Measurements from ENCODE around the gene OXSR1.

DNA sequence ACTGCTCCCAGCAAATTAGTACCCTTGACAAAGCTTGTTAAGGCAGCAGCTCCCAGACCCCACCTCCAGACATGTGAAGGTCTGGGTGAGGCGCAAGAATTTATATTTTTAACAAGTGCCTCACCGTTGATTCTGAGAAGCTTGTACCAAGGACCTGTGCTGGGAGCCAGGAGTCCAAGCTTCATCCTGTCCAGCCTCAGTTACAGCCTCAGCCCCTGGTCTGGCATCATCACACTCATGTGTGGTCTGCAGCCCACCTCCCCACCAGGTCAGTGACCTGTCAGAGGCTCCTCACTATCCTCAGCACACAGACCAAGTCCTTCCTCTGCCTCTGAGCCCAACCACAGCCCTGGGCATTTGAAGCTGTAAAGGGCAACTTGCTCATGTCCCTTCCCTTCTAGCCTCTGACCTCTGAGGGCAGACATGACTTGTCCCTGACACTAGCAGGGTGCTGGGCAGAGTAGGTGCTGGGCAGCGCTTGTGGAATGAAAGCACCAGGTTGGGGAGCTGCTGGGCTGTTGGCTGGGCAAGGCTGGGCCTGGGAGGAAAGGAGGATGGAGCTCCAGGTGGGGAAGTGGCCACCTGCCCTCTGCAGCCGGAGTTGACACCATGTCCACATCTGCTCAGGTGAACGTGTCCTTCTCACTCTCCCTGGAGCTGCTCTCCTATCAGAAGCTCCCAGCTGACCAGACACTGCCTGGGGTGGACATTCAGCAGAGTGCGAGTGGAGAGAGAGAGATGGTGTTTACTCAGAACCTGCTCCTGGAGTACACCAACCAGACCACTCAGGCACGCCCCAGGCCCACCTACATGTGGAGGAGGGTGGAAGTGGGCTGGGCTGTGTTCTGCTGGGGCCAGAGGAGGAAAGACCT, 45.3 kb upstream of the OXSR1 start:
- TF ChIP-seq, protein P1, sequence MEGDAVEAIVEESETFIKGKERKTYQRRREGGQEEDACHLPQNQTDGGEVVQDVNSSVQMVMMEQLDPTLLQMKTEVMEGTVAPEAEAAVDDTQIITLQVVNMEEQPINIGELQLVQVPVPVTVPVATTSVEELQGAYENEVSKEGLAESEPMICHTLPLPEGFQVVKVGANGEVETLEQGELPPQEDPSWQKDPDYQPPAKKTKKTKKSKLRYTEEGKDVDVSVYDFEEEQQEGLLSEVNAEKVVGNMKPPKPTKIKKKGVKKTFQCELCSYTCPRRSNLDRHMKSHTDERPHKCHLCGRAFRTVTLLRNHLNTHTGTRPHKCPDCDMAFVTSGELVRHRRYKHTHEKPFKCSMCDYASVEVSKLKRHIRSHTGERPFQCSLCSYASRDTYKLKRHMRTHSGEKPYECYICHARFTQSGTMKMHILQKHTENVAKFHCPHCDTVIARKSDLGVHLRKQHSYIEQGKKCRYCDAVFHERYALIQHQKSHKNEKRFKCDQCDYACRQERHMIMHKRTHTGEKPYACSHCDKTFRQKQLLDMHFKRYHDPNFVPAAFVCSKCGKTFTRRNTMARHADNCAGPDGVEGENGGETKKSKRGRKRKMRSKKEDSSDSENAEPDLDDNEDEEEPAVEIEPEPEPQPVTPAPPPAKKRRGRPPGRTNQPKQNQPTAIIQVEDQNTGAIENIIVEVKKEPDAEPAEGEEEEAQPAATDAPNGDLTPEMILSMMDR (IDR thresholded peaks at IDR 0.05), result no peak
- TF ChIP-seq POLR2A (IDR thresholded peaks at IDR 0.05), result no peak

Measured in Peyer's patch (tissue), 4 donors.